H9 (cell line): Measurements from ENCODE around the gene GGA3. TPM values are rescaled to one million over a fixed set of nuclear protein-coding genes. Genes with fewer than 3 reads are reported as not detected.

ENCODE experiments used
- DNase-seq: peaks from one replicate; pipeline ENCODE4 v3.0.0-alpha.2; 2017
- H2AFZ ChIP-seq: one replicate; pipeline ENCODE4 v1.6.1; 2013; ENCODE audit warnings: mild to moderate bottlenecking, low read length, control low read depth, moderate library complexity
- H2AK5ac ChIP-seq: 2 replicates; pipeline ENCODE4 v1.6.1; 2013; ENCODE audit warnings: low read length, control low read depth, mixed read lengths; ENCODE audit not compliant: insufficient read length
- H2BK120ac ChIP-seq: one replicate; pipeline ENCODE4 v1.6.1; 2013; ENCODE audit warnings: low read depth, mild to moderate bottlenecking, low read length, control low read depth, inconsistent platforms; ENCODE audit not compliant: poor library complexity, severe bottlenecking
- H2BK12ac ChIP-seq: 2 replicates; pipeline ENCODE4 v1.6.1; 2013; ENCODE audit warnings: low read length, control low read depth, mixed read lengths, low read depth; ENCODE audit not compliant: insufficient read length
- H2BK15ac ChIP-seq: 2 replicates; pipeline ENCODE4 v1.6.1; 2013; ENCODE audit warnings: low read depth, low read length, control low read depth
- H2BK20ac ChIP-seq: one replicate; pipeline ENCODE4 v1.6.1; 2013; ENCODE audit warnings: low read depth, mild to moderate bottlenecking, low read length, control low read depth, inconsistent platforms; ENCODE audit not compliant: poor library complexity, severe bottlenecking
- H2BK5ac ChIP-seq: 2 replicates; pipeline ENCODE4 v1.6.1; 2013; ENCODE audit warnings: low read length, control low read depth, mixed read lengths; ENCODE audit not compliant: insufficient read length
- H3K14ac ChIP-seq: 2 replicates; pipeline ENCODE4 v1.6.1; 2013; ENCODE audit warnings: low read length, control low read depth; ENCODE audit not compliant: insufficient read depth
- H3K18ac ChIP-seq: 2 replicates; pipeline ENCODE4 v1.6.1; 2013; ENCODE audit warnings: low read depth, mild to moderate bottlenecking, mixed read lengths, low read length, control low read depth; ENCODE audit not compliant: insufficient read length
- H3K23ac ChIP-seq: 2 replicates; pipeline ENCODE4 v1.6.1; 2013; ENCODE audit warnings: low read length, control low read depth, mixed read lengths, low read depth; ENCODE audit not compliant: insufficient read length
- H3K23me2 ChIP-seq: 2 replicates; pipeline ENCODE4 v1.6.1; 2013; ENCODE audit warnings: low read depth, mild to moderate bottlenecking, mixed read lengths, low read length, control low read depth; ENCODE audit not compliant: insufficient read length, poor library complexity, severe bottlenecking
- H3K27ac ChIP-seq: 2 replicates; pipeline ENCODE4 v1.5.1; 2013; ENCODE audit warnings: low read length, control low read depth, mixed read lengths, low read depth; ENCODE audit not compliant: insufficient read length
- H3K27me3 ChIP-seq: 2 replicates; pipeline ENCODE4 v1.6.1; 2013; ENCODE audit warnings: low read length, control low read depth, inconsistent platforms; ENCODE audit not compliant: insufficient read depth
- H3K4ac ChIP-seq: 2 replicates; pipeline ENCODE4 v1.6.1; 2013; ENCODE audit warnings: low read depth, mild to moderate bottlenecking, control low read depth, inconsistent platforms, low read length, moderate library complexity
- H3K4me1 ChIP-seq: 2 replicates; pipeline ENCODE4 v1.6.1; 2013; ENCODE audit warnings: low read length, control low read depth, inconsistent platforms; ENCODE audit not compliant: insufficient read depth
- H3K4me2 ChIP-seq: 2 replicates; pipeline ENCODE4 v1.6.1; 2013; ENCODE audit warnings: low read length, control low read depth, mixed read lengths; ENCODE audit not compliant: insufficient read length, insufficient read depth
- H3K56ac ChIP-seq: 2 replicates; pipeline ENCODE4 v1.6.1; 2013; ENCODE audit warnings: low read depth, mild to moderate bottlenecking, mixed read lengths, low read length, control low read depth; ENCODE audit not compliant: insufficient read length
- H3K79me1 ChIP-seq: 2 replicates; pipeline ENCODE4 v1.6.1; 2013; ENCODE audit warnings: low read depth, mild to moderate bottlenecking, moderate library complexity, low read length, control low read depth, inconsistent platforms; ENCODE audit not compliant: insufficient read depth, poor library complexity, severe bottlenecking
- H3K79me2 ChIP-seq: 2 replicates; pipeline ENCODE4 v1.6.1; 2013; ENCODE audit warnings: low read length, control low read depth, inconsistent platforms; ENCODE audit not compliant: insufficient read depth
- H3K9ac ChIP-seq: 2 replicates; pipeline ENCODE4 v1.6.1; 2013; ENCODE audit warnings: low read length, control low read depth, mixed read lengths; ENCODE audit not compliant: insufficient read length; ENCODE audit errors: extremely low read depth
- H3K9me3 ChIP-seq: one replicate; pipeline ENCODE4 v1.6.1; 2013; ENCODE audit warnings: low read depth, low read length, inconsistent platforms; ENCODE audit not compliant: control insufficient read depth
- H3T11ph ChIP-seq: one replicate; pipeline ENCODE4 v1.6.1; 2013; ENCODE audit warnings: mild to moderate bottlenecking, low read length, control low read depth, inconsistent platforms
- H4K20me1 ChIP-seq: one replicate; pipeline ENCODE4 v1.6.1; 2013; ENCODE audit not compliant: control insufficient read depth, insufficient read length, insufficient read depth
- H4K5ac ChIP-seq: 2 replicates; pipeline ENCODE4 v1.6.1; 2013; ENCODE audit warnings: low read depth, mild to moderate bottlenecking, mixed read lengths, low read length, control low read depth; ENCODE audit not compliant: insufficient read length
- H4K8ac ChIP-seq: replicated peaks from 2 replicates; pipeline ENCODE4 v1.6.1; 2013; ENCODE audit warnings: low read length, control low read depth, mixed read lengths, low read depth; ENCODE audit not compliant: insufficient read length
- H4K91ac ChIP-seq: 2 replicates; pipeline ENCODE4 v1.6.1; 2013; ENCODE audit warnings: low read depth, mild to moderate bottlenecking, moderate library complexity, mixed read lengths, low read length, control low read depth; ENCODE audit not compliant: insufficient read length
- H3K27ac Mint-ChIP-seq, 3 experiments: 2 replicates in 2 of 3; 3 replicates in 1 of 3; pipeline ENCODE4 v1.8.0; 2020 to 2021; ENCODE audit warnings: mixed read lengths in 3 of 3, mild to moderate bottlenecking in 1 of 3, moderate library complexity in 1 of 3
- H3K27me3 Mint-ChIP-seq: 2 replicates; pipeline ENCODE4 v1.8.0; 2021; ENCODE audit warnings: low read depth, mild to moderate bottlenecking, moderate library complexity, mixed read lengths
- H3K36me3 Mint-ChIP-seq, 3 experiments: 2 replicates in 2 of 3; 3 replicates in 1 of 3; pipeline ENCODE4 v1.8.0; 2020 to 2021; ENCODE audit warnings: low read depth in 3 of 3, mixed read lengths in 3 of 3; ENCODE audit not compliant: insufficient read depth in 1 of 3
- H3K4me1 Mint-ChIP-seq, 2 experiments: 2 replicates each; pipeline ENCODE4 v1.8.0; 2020; ENCODE audit warnings: mixed read lengths in 2 of 2
- H3K4me3 Mint-ChIP-seq, 2 experiments: 2 replicates in 1 of 2; 3 replicates in 1 of 2; pipeline ENCODE4 v1.8.0; 2020 to 2021; ENCODE audit warnings: mild to moderate bottlenecking in 2 of 2, mixed read lengths in 2 of 2, moderate library complexity in 1 of 2
- H3K9me3 Mint-ChIP-seq, 2 experiments: 2 replicates in 1 of 2; 3 replicates in 1 of 2; pipeline ENCODE4 v1.8.0; 2020; ENCODE audit warnings: mild to moderate bottlenecking in 2 of 2, mixed read lengths in 2 of 2, moderate library complexity in 1 of 2
- WGBS: extraction: QIAGEN DNeasy Blood & Tissue Kit; methylation state at CpG from one replicate; pipeline ENCODE4 v1.1.7; 2013; ENCODE audit warnings: missing lambda C conversion rate, low lambda C conversion rate, mixed read lengths; ENCODE audit not compliant: insufficient read length; ENCODE audit errors: extremely low coverage; 5-methylcytosine and 5-hydroxymethylcytosine counted together
- total RNA-seq: library from RNA; stranded (reverse); gene quantifications from 2 replicates; pipeline ENCODE4 v1.2.1, GENCODE V29; 2021
- TF ChIP-seq, protein P1 (sequence below): fragments of 200-600 bp; sonication (generic); conservative IDR thresholded peaks from 3 replicates; pipeline ENCODE4 v1.8.0; 2021; ENCODE audit warnings: antibody characterized with exemption, mild to moderate bottlenecking

GGA3 gene
- total RNA-seq, 1 experiment from 2014 or later: 50.3 TPM

DNA sequence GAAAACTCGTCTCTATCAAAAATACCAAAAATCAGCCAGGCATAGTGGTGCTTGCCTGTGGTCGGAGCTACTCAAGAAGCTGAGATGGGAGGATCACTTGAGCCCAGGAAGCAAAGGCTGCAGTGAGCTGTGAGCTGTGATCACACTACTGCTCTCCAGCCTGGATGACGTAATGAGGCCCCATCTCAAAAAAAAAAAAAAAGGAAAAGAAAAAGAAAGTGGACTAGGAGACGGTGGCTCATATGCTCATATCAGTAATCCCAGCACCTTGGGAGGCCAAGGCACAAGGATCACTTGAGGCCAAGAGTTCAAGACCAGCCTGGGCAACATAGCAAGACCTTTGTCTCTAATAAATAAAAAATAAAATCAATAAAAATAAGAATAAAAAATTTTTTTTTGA is 69.8 kb downstream of the GGA3 start:
- H3K27ac Mint-ChIP-seq: no peak overlapping the region
- H3T11ph ChIP-seq: no peak overlapping the region
- no peaks in the 10 kb centered on the region; a peak in 1 of 4 replicates for H3K4me1 Mint-ChIP-seq
- H3K9me3 ChIP-seq: no peaks in the 10 kb centered on the region
- H3K4me1 ChIP-seq: no peaks in the 10 kb centered on the region
- H4K5ac ChIP-seq: no peak overlapping the region
- H2BK15ac ChIP-seq: no peak overlapping the region
- H3K56ac ChIP-seq: no peak overlapping the region
- H3K9me3 Mint-ChIP-seq: no peaks in the 10 kb centered on the region
- no peaks in the 10 kb centered on the region for H3K79me2 ChIP-seq
- H3K79me1 ChIP-seq: no peaks in the 10 kb centered on the region
- no peaks in the 10 kb centered on the region for H3K27me3 ChIP-seq
- no peak overlapping the region for H3K9ac ChIP-seq
- H4K8ac ChIP-seq: no peak overlapping the region
- no peak overlapping the region for H3K4ac ChIP-seq
- no peak overlapping the region for H2AFZ ChIP-seq
- no peak overlapping the region for H3K4me3 Mint-ChIP-seq
- no peak for DNase-seq
- no peaks in the 10 kb centered on the region for H3K23me2 ChIP-seq
- H2BK20ac ChIP-seq: no peak overlapping the region
- H2BK5ac ChIP-seq: no peak overlapping the region
- H4K91ac ChIP-seq: no peak overlapping the region
- no peak overlapping the region for H2AK5ac ChIP-seq
- H2BK12ac ChIP-seq: no peak overlapping the region
- H2BK120ac ChIP-seq: no peak overlapping the region
- H3K27me3 Mint-ChIP-seq: no peaks in the 10 kb centered on the region
- H3K27ac ChIP-seq: no peak overlapping the region
- TF ChIP-seq, protein P1, sequence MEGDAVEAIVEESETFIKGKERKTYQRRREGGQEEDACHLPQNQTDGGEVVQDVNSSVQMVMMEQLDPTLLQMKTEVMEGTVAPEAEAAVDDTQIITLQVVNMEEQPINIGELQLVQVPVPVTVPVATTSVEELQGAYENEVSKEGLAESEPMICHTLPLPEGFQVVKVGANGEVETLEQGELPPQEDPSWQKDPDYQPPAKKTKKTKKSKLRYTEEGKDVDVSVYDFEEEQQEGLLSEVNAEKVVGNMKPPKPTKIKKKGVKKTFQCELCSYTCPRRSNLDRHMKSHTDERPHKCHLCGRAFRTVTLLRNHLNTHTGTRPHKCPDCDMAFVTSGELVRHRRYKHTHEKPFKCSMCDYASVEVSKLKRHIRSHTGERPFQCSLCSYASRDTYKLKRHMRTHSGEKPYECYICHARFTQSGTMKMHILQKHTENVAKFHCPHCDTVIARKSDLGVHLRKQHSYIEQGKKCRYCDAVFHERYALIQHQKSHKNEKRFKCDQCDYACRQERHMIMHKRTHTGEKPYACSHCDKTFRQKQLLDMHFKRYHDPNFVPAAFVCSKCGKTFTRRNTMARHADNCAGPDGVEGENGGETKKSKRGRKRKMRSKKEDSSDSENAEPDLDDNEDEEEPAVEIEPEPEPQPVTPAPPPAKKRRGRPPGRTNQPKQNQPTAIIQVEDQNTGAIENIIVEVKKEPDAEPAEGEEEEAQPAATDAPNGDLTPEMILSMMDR: no peak
- H3K36me3 Mint-ChIP-seq: no peaks in the 10 kb centered on the region
- H3K23ac ChIP-seq: no peak overlapping the region
- no CpG with 5 or more reads among the region's 4 CpGs for WGBS
- H3K18ac ChIP-seq: no peak overlapping the region
- no peak overlapping the region for H3K4me2 ChIP-seq
- no peak overlapping the region for H3K14ac ChIP-seq
- H4K20me1 ChIP-seq: no peaks in the 10 kb centered on the region
